Measurements from ENCODE around the gene PACC1. TPM values are rescaled to one million over a fixed set of nuclear protein-coding genes. Genes with fewer than 3 reads are reported as not detected.

The PACC1 gene
- total and polyA plus RNA-seq, 10 of the 15 experiments (the other 5 are each of a cell fraction or from before 2014, with no cell fraction given), result 16.1 to 29.7 (median 19.3) TPM

DNA sequence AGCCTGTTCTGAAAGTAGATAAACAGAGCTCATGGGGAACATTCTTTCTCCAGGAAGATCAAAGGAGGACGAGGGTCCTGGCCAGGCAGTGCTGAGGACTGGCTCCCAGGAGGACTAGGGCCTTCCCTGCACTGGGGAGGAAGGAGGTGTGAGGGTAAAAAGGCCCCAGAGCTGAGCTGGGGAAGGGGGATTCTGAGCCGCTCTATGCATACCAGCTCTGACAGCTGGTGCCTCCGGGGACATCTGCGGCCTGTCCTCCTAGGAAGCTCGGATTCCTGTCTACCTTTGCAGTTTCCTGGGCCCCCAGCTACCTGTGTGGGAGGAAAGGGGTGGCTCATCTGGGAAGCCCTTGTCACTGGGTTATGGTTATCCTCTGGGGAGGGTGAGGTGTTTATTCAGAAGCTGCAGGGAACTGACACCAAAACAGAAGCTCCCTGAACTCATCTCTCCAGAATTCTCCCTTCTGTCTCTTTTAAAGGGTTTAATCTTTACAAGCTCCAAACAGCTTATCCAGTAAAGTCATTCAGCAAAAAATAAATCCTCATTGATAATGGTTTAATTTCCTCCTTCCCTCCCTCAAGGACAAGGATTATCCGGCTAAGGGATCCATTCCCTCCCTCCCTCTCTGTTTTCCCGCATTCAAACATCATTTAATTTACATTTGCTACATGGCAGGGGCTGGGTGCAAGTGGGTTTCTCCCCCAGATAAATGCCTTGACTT is 49.0 kb upstream of the PACC1 start:
- in situ Hi-C loops (cut with MboI) (no loop called here), intact Hi-C loops (cut with micrococcal nuclease; ENCODE audit: unreplicated experiment) (no loop called here)
- DNase-seq (ENCODE audit: low read depth, low spot score), result no peak
- ChIA-PET POLR2A (interaction anchor here (1.1 kb wide), 1 partner anchor 145 kb away, joined by 3 read pairs; the partner anchor contains the start of gene ATF3), RAD21 (ENCODE audit: unreplicated experiment) (interaction anchor here (1.0 to 1.4 kb wide), 3 partner anchors 13 to 393 kb away, joined by 4 to 5 read pairs (median 4); no protein-coding TSS in a partner anchor), CTCF (interaction anchor here (0.9 to 3.4 kb wide), 5 partner anchors 8 to 393 kb away, joined by 3 to 23 read pairs (median 4); no protein-coding TSS in a partner anchor), SMC1A (ENCODE audit: uncharacterized antibody, unreplicated experiment) (interaction anchor here (1.6 kb wide), 1 partner anchor 13 kb away, joined by 6 read pairs; no protein-coding TSS in a partner anchor)
- H3K79me2 ChIP-seq (ENCODE audit: control insufficient read depth, insufficient read depth, low read length), result no peaks in the 10 kb centered on the region
- TF ChIP-seq RBBP5 (conservative IDR thresholded peaks at IDR 0.05) (no peak), ZNF622 (IDR thresholded peaks at IDR 0.05) (no peak), HDGF (IDR thresholded peaks at IDR 0.05) (no peak)
- TF ChIP-seq, protein P1, sequence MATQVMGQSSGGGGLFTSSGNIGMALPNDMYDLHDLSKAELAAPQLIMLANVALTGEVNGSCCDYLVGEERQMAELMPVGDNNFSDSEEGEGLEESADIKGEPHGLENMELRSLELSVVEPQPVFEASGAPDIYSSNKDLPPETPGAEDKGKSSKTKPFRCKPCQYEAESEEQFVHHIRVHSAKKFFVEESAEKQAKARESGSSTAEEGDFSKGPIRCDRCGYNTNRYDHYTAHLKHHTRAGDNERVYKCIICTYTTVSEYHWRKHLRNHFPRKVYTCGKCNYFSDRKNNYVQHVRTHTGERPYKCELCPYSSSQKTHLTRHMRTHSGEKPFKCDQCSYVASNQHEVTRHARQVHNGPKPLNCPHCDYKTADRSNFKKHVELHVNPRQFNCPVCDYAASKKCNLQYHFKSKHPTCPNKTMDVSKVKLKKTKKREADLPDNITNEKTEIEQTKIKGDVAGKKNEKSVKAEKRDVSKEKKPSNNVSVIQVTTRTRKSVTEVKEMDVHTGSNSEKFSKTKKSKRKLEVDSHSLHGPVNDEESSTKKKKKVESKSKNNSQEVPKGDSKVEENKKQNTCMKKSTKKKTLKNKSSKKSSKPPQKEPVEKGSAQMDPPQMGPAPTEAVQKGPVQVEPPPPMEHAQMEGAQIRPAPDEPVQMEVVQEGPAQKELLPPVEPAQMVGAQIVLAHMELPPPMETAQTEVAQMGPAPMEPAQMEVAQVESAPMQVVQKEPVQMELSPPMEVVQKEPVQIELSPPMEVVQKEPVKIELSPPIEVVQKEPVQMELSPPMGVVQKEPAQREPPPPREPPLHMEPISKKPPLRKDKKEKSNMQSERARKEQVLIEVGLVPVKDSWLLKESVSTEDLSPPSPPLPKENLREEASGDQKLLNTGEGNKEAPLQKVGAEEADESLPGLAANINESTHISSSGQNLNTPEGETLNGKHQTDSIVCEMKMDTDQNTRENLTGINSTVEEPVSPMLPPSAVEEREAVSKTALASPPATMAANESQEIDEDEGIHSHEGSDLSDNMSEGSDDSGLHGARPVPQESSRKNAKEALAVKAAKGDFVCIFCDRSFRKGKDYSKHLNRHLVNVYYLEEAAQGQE (IDR thresholded peaks at IDR 0.05; ENCODE audit: low read depth, low read length), result no peak
- TF ChIP-seq, protein P2, sequence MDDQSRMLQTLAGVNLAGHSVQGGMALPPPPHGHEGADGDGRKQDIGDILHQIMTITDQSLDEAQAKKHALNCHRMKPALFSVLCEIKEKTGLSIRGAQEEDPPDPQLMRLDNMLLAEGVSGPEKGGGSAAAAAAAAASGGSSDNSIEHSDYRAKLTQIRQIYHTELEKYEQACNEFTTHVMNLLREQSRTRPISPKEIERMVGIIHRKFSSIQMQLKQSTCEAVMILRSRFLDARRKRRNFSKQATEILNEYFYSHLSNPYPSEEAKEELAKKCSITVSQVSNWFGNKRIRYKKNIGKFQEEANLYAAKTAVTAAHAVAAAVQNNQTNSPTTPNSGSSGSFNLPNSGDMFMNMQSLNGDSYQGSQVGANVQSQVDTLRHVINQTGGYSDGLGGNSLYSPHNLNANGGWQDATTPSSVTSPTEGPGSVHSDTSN (IDR thresholded peaks at IDR 0.05; ENCODE audit: insufficient replicate concordance, low read depth, low read length), result no peak
- no peaks in the 10 kb centered on the region for H3K36me3 ChIP-seq (ENCODE audit: control insufficient read depth in 2 of 2, insufficient read depth in 2 of 2, low read length in 1 of 2)
- H3K4me2 ChIP-seq (ENCODE audit: control insufficient read depth, insufficient read depth), result no peak overlapping the region
- ATAC-seq, result no peak
- no peak overlapping the region for H3K9ac ChIP-seq (ENCODE audit: control insufficient read depth, insufficient read depth, low read length)
- WGBS (ENCODE audit: insufficient coverage, insufficient replicate concordance, low lambda C conversion rate, missing lambda C conversion rate), result 54% methylated on average over 7 of the region's 7 CpGs
- H2AFZ ChIP-seq (ENCODE audit: control insufficient read depth, low read depth, low read length), result no peak overlapping the region
- no peaks in the 10 kb centered on the region for H3K4me1 ChIP-seq (ENCODE audit: control insufficient read depth, insufficient read depth, low read length)
- no peaks in the 10 kb centered on the region for H3K27me3 ChIP-seq (replicated peaks in 1 of 2; ENCODE audit: control insufficient read depth in 2 of 2, insufficient read depth in 2 of 2, low read length in 1 of 2)
- BruUV-seq (replicated peaks), result no TSS peak
- H3K27ac ChIP-seq (ENCODE audit: control insufficient read depth, insufficient read depth), result no peak overlapping the region
- FAIRE-seq, result no peak
- no peak overlapping the region for H3K4me3 ChIP-seq
- no peaks in the 10 kb centered on the region for H4K20me1 ChIP-seq (ENCODE audit: control insufficient read depth, insufficient read depth)
- H3K9me3 ChIP-seq (replicated peaks; ENCODE audit: control insufficient read depth, insufficient read depth, low read length), result no peaks in the 10 kb centered on the region; the same call in 2 of the 3 replicates
